ENCODE measurements around the gene CR2. TPM values are rescaled to one million over a fixed set of nuclear protein-coding genes. Genes with fewer than 3 reads are reported as not detected.
"Not testable (repeated sequence)": the region's sequence is repeated elsewhere in the genome, so short reads cannot be mapped to it uniquely, and the experiment has no call there.

Gene CR2
- total RNA-seq, 2 experiments from 2014 or later = not detected

GRCh38 chr1:207500306-207500705, 46.2 kb downstream of the CR2 start:
- ChIA-PET CTCF (interaction anchor here (0.6 to 2.8 kb wide), 17 partner anchors 16 to 764 kb away, joined by 3 to 31 read pairs (median 4); partner anchors contain the start of genes C4BPB, CR2 and PFKFB2), POLR2A (no interaction called here)
- Mint-ChIP-seq H3K4me1 (peaks cover 10% of the 10 kb centered on the region), H3K4me3 (no peak overlapping the region), H3K36me3 (ENCODE audit: low read depth) (no peaks in the 10 kb centered on the region), H3K9me3 (no peaks in the 10 kb centered on the region), H3K27me3 (peaks cover 60% of the 10 kb centered on the region), H3K27ac (no peak overlapping the region)
- DNase-seq = no peak

GRCh38 chr1:207501071-207501470, 46.9 kb downstream of the CR2 start:
- no peak for DNase-seq
- ChIA-PET POLR2A (no interaction called here), CTCF (interaction anchor here (1.1 kb wide), 1 partner anchor 417 kb away, joined by 5 read pairs; no protein-coding TSS in a partner anchor)
- Mint-ChIP-seq H3K9me3 (no peaks in the 10 kb centered on the region), H3K36me3 (ENCODE audit: low read depth) (no peaks in the 10 kb centered on the region), H3K4me3 (no peak overlapping the region), H3K27ac (no peak overlapping the region), H3K27me3 (peaks cover 52% of the 10 kb centered on the region), H3K4me1 (peaks cover 5% of the 10 kb centered on the region)

GRCh38 chr1:207502726-207503125, 48.6 kb downstream of the CR2 start:
- POLR2A ChIA-PET = no interaction called here
- CTCF ChIA-PET = no interaction called here
- peaks cover 50% of the 10 kb centered on the region for H3K27me3 Mint-ChIP-seq
- H3K4me1 Mint-ChIP-seq = no peaks in the 10 kb centered on the region
- H3K9me3 Mint-ChIP-seq = no peaks in the 10 kb centered on the region
- no peak for DNase-seq
- no peak overlapping the region for H3K27ac Mint-ChIP-seq
- H3K4me3 Mint-ChIP-seq = no peak overlapping the region
- no peaks in the 10 kb centered on the region for H3K36me3 Mint-ChIP-seq (ENCODE audit: low read depth)

- Mint-ChIP-seq H3K4me1 (no peaks in the 10 kb centered on the region), H3K27me3 (peaks cover 54% of the 10 kb centered on the region), H3K4me3 (no peak overlapping the region), H3K27ac (no peak overlapping the region), H3K36me3 (ENCODE audit: low read depth) (no peaks in the 10 kb centered on the region), H3K9me3 (no peaks in the 10 kb centered on the region)
- DNase-seq = no peak
- POLR2A ChIA-PET = no interaction called here
- CTCF ChIA-PET = no interaction called here
These were observed 49.8 kb downstream of the CR2 start for GRCh38 chr1:207503950-207504349.

- Mint-ChIP-seq H3K27me3 (peaks cover 55% of the 10 kb centered on the region), H3K4me1 (no peaks in the 10 kb centered on the region), H3K27ac (no peak overlapping the region), H3K9me3 (no peaks in the 10 kb centered on the region), H3K4me3 (no peak overlapping the region), H3K36me3 (ENCODE audit: low read depth) (no peaks in the 10 kb centered on the region)
- DNase-seq = no peak
- ChIA-PET POLR2A (no interaction called here), CTCF (interaction anchor here (0.8 kb wide), 1 partner anchor 8 kb away, joined by 3 read pairs; the partner anchor contains the start of gene CR1)
These were observed 50.3 kb downstream of the CR2 start for GRCh38 chr1:207504438-207504837.

GRCh38 chr1:207510444-207510843, 56.3 kb downstream of the CR2 start:
- Mint-ChIP-seq H3K4me3 (no peak overlapping the region), H3K9me3 (no peaks in the 10 kb centered on the region), H3K4me1 (no peaks in the 10 kb centered on the region), H3K27me3 (peaks cover 34% of the 10 kb centered on the region), H3K27ac (no peak overlapping the region), H3K36me3 (ENCODE audit: low read depth) (no peaks in the 10 kb centered on the region)
- DNase-seq = no peak
- ChIA-PET POLR2A (no interaction called here), CTCF (no interaction called here)

GRCh38 chr1:207514890-207515289, 60.8 kb downstream of the CR2 start:
- Mint-ChIP-seq H3K36me3 (ENCODE audit: low read depth) (no peaks in the 10 kb centered on the region), H3K4me1 (no peaks in the 10 kb centered on the region), H3K4me3 (no peak overlapping the region), H3K9me3 (no peaks in the 10 kb centered on the region), H3K27ac (no peak overlapping the region), H3K27me3 (peaks cover 22% of the 10 kb centered on the region)
- POLR2A ChIA-PET = no interaction called here
- CTCF ChIA-PET = no interaction called here
- DNase-seq = no peak

GRCh38 chr1:207516729-207517128, 62.6 kb downstream of the CR2 start:
- ChIA-PET CTCF (no interaction called here), POLR2A (no interaction called here)
- H3K27ac Mint-ChIP-seq = no peak overlapping the region

GRCh38 chr1:207518608-207519236, 64.6 kb downstream of the CR2 start:
- H3K27me3 Mint-ChIP-seq = peaks cover 19% of the 10 kb centered on the region
- H3K27ac Mint-ChIP-seq = no peak overlapping the region
- H3K4me1 Mint-ChIP-seq = no peaks in the 10 kb centered on the region
- CTCF ChIA-PET = no interaction called here
- POLR2A ChIA-PET = no interaction called here
- DNase-seq = no peak
- H3K36me3 Mint-ChIP-seq (ENCODE audit: low read depth) = no peaks in the 10 kb centered on the region
- no peaks in the 10 kb centered on the region for H3K9me3 Mint-ChIP-seq
- no peak overlapping the region for H3K4me3 Mint-ChIP-seq

More at GRCh38 chr1:207516729-207517128, 62.6 kb downstream of the CR2 start:
- Mint-ChIP-seq H3K4me3 (no peak overlapping the region), H3K36me3 (ENCODE audit: low read depth) (no peaks in the 10 kb centered on the region), H3K9me3 (no peaks in the 10 kb centered on the region), H3K4me1 (no peaks in the 10 kb centered on the region), H3K27me3 (peaks cover 26% of the 10 kb centered on the region)
- DNase-seq = no peak

GRCh38 chr1:207519505-207520399, 65.6 kb downstream of the CR2 start:
- Mint-ChIP-seq H3K9me3 (no peaks in the 10 kb centered on the region), H3K36me3 (ENCODE audit: low read depth) (no peaks in the 10 kb centered on the region), H3K4me1 (no peaks in the 10 kb centered on the region), H3K27ac (no peak overlapping the region), H3K4me3 (no peak overlapping the region), H3K27me3 (peaks cover 20% of the 10 kb centered on the region)
- no peak for DNase-seq
- ChIA-PET CTCF (interaction anchor here (0.7 kb wide), 1 partner anchor 593 kb away, joined by 3 read pairs; no protein-coding TSS in a partner anchor), POLR2A (no interaction called here)

- H3K9me3 Mint-ChIP-seq; H3K36me3 Mint-ChIP-seq (ENCODE audit: low read depth); H3K4me3 Mint-ChIP-seq; H3K4me1 Mint-ChIP-seq; H3K27ac Mint-ChIP-seq; POLR2A ChIA-PET; DNase-seq: not testable (repeated sequence)
- CTCF ChIA-PET = interaction anchor here (0.7 kb wide), 3 partner anchors 100 to 594 kb away, joined by 3 to 4 read pairs (median 4); no protein-coding TSS in a partner anchor
- H3K27me3 Mint-ChIP-seq = peaks cover 23% of the 10 kb centered on the region
These were observed 66.5 kb downstream of the CR2 start for GRCh38 chr1:207520400-207521345.

GRCh38 chr1:207525239-207525638, 71.1 kb downstream of the CR2 start:
- DNase-seq; H3K4me1 Mint-ChIP-seq; CTCF ChIA-PET; H3K36me3 Mint-ChIP-seq (ENCODE audit: low read depth); H3K9me3 Mint-ChIP-seq; POLR2A ChIA-PET; H3K4me3 Mint-ChIP-seq; H3K27ac Mint-ChIP-seq: not testable (repeated sequence)
- H3K27me3 Mint-ChIP-seq = peaks cover 12% of the 10 kb centered on the region

GRCh38 chr1:207528401-207528800, 74.3 kb downstream of the CR2 start:
- H3K9me3 Mint-ChIP-seq; DNase-seq; H3K27ac Mint-ChIP-seq; H3K4me1 Mint-ChIP-seq; CTCF ChIA-PET; POLR2A ChIA-PET; H3K36me3 Mint-ChIP-seq (ENCODE audit: low read depth); H3K4me3 Mint-ChIP-seq: not testable (repeated sequence)
- H3K27me3 Mint-ChIP-seq = peaks cover 10% of the 10 kb centered on the region

All from activated CD4-positive, alpha-beta memory T cell treated with anti-CD3 and anti-CD28 coated beads, Interleukin-2, amount 10 ng/mL, durations not matched to agents 7 days and 5 days (primary cell).